Endothelial cell (in vitro differentiated cells): ENCODE measurements around the gene IZUMO4. TPM values are rescaled to one million over a fixed set of nuclear protein-coding genes. Genes with fewer than 3 reads are reported as not detected.
A peak's percentile ranks its signal among the peaks of the same experiment; 100 is the strongest.

Experiments used
- DNase-seq: peaks from one replicate; pipeline ENCODE4 v3.0.0; 2021; ENCODE audit warnings: low spot score
- H3K27ac Mint-ChIP-seq: one replicate; pipeline ENCODE4 v1.8.0; 2021; ENCODE audit warnings: mixed read lengths, inconsistent platforms; ENCODE audit not compliant: unreplicated experiment
- H3K27me3 Mint-ChIP-seq: one replicate; pipeline ENCODE4 v1.8.0; 2021; ENCODE audit warnings: mild to moderate bottlenecking, moderate library complexity, mixed read lengths, inconsistent platforms; ENCODE audit not compliant: unreplicated experiment
- H3K36me3 Mint-ChIP-seq: one replicate; pipeline ENCODE4 v1.8.0; 2021; ENCODE audit warnings: mild to moderate bottlenecking, low read depth, mixed read lengths, inconsistent platforms; ENCODE audit not compliant: unreplicated experiment
- H3K4me1 Mint-ChIP-seq: one replicate; pipeline ENCODE4 v1.8.0; 2021; ENCODE audit warnings: mild to moderate bottlenecking, mixed read lengths, inconsistent platforms; ENCODE audit not compliant: unreplicated experiment
- H3K4me3 Mint-ChIP-seq: one replicate; pipeline ENCODE4 v1.8.0; 2021; ENCODE audit warnings: mild to moderate bottlenecking, mixed read lengths, inconsistent platforms; ENCODE audit not compliant: unreplicated experiment
- H3K9me3 Mint-ChIP-seq: one replicate; pipeline ENCODE4 v1.8.0; 2021; ENCODE audit warnings: mixed read lengths, inconsistent platforms; ENCODE audit not compliant: unreplicated experiment
- CTCF ChIP-seq: fragments of 200-600 bp; sonication (generic); IDR thresholded peaks from one replicate; pipeline ENCODE4 v1.5.0; 2021; ENCODE audit warnings: antibody characterized with exemption; ENCODE audit not compliant: unreplicated experiment
- total RNA-seq: library from RNA; stranded (reverse); fragmentation: NEBNext Ultra II Directional; extraction: Animal tissue kit (Norgen Biotek cat#: 25700); gene quantifications from one replicate; pipeline ENCODE4 v1.2.1, GENCODE V29; 2021; ENCODE audit not compliant: unreplicated experiment

IZUMO4 gene
- total RNA-seq, 1 donor from 2014 or later, result 8.9 TPM

GRCh38 chr19:2111425-2111824 lies 14.7 kb downstream of the IZUMO4 start:
- Mint-ChIP-seq H3K4me1 (no peaks in the 10 kb centered on the region), H3K36me3 (peaks cover 50% of the 10 kb centered on the region), H3K27ac (no peak overlapping the region), H3K27me3 (peaks cover 11% of the 10 kb centered on the region), H3K9me3 (no peaks in the 10 kb centered on the region), H3K4me3 (no peak overlapping the region)
- DNase-seq, result no peak
- TF ChIP-seq CTCF, result no peak

GRCh38 chr19:2111886-2112285 lies 15.2 kb downstream of the IZUMO4 start:
- TF ChIP-seq CTCF, result no peak
- Mint-ChIP-seq H3K27ac (no peak overlapping the region), H3K36me3 (peaks cover 45% of the 10 kb centered on the region), H3K4me1 (no peaks in the 10 kb centered on the region), H3K9me3 (no peaks in the 10 kb centered on the region), H3K4me3 (no peak overlapping the region), H3K27me3 (peaks cover 11% of the 10 kb centered on the region)
- no peak for DNase-seq

GRCh38 chr19:2112516-2113320 lies 16.0 kb downstream of the IZUMO4 start:
- peak overlapping the region; percentile 41 for H3K27ac Mint-ChIP-seq
- H3K4me1 Mint-ChIP-seq, result no peaks in the 10 kb centered on the region
- peaks cover 39% of the 10 kb centered on the region for H3K36me3 Mint-ChIP-seq

DNA sequence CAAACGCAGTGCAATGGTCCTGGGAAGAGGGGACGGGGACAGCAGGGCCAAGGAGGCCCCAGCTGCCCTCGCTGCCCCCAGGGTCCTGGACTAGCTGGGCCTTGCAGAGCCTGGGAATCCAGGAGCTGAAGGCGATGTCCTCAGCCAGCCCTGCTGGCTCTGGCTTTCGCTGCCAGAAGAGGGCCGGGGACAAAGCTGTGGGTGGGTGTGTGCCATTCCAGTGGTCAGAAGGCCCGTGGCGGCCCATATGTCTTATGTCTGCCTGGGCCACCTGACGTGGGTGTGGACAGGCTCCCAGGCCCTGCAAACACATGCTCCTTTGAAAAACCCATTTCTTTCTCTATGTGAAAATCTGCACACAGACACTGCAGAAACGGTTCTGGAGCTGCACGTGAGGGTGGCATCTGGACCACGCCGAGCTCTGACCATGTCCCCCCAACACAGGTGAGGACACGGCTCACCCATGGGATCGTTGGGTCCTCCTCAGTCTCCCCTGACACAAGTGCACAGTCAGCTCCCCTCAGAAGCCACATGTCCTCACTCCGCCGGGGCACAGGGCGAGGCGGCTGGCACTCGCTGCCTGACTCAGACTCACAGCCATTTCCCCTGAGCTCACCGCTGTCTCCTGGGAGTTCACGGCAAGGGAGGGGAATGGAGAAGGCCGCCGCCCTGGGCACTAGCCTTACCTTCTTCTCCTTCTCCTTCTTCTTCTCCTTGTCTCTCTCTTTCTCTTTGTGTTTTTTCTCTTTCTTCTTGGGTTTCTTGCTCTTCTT lies 16.9 kb downstream of the IZUMO4 start:
- TF ChIP-seq CTCF, result no peak
- Mint-ChIP-seq H3K9me3 (no peaks in the 10 kb centered on the region), H3K4me3 (peak overlapping the region; percentile 16), H3K4me1 (no peaks in the 10 kb centered on the region), H3K27me3 (peaks cover 13% of the 10 kb centered on the region), H3K36me3 (peaks cover 38% of the 10 kb centered on the region), H3K27ac (peak overlapping the region; percentile 33)
- DNase-seq, result no peak

More at GRCh38 chr19:2112516-2113320, 16.0 kb downstream of the IZUMO4 start:
- TF ChIP-seq CTCF, result no peak
- H3K9me3 Mint-ChIP-seq, result no peaks in the 10 kb centered on the region
- peak overlapping the region; percentile 56 for H3K4me3 Mint-ChIP-seq
- no peak for DNase-seq
- H3K27me3 Mint-ChIP-seq, result peaks cover 9% of the 10 kb centered on the region

- Mint-ChIP-seq H3K27ac (peak overlapping the region; percentile 33), H3K27me3 (peaks cover 9% of the 10 kb centered on the region), H3K4me1 (no peaks in the 10 kb centered on the region), H3K9me3 (no peaks in the 10 kb centered on the region), H3K36me3 (peaks cover 35% of the 10 kb centered on the region), H3K4me3 (peak overlapping the region; percentile 16)
- DNase-seq, result no peak
- TF ChIP-seq CTCF, result no peak
Measured at GRCh38 chr19:2114218-2114617, 17.5 kb downstream of the IZUMO4 start.
